Glomerular endothelial cell (primary cell): Measurements from ENCODE around the gene SLF2. TPM values are rescaled to one million over a fixed set of nuclear protein-coding genes. Genes with fewer than 3 reads are reported as not detected.
"Not testable (repeated sequence)": the region's sequence is repeated elsewhere in the genome, so short reads cannot be mapped to it uniquely, and the experiment has no call there.

ENCODE experiments used
- DNase-seq: peaks from one replicate; pipeline ENCODE4 v3.0.0-alpha.2; 2011; ENCODE audit warnings: low read depth, low spot score; ENCODE audit errors: extremely low read depth
- total RNA-seq: library from RNA; depleted of rRNA; stranded (reverse); fragments of >200 nt; gene quantifications from 2 replicates; pipeline ENCODE4 v1.2.3, GENCODE V29; 2015

The SLF2 gene
- total RNA-seq, 1 donor from 2014 or later: 29.5 TPM

DNA sequence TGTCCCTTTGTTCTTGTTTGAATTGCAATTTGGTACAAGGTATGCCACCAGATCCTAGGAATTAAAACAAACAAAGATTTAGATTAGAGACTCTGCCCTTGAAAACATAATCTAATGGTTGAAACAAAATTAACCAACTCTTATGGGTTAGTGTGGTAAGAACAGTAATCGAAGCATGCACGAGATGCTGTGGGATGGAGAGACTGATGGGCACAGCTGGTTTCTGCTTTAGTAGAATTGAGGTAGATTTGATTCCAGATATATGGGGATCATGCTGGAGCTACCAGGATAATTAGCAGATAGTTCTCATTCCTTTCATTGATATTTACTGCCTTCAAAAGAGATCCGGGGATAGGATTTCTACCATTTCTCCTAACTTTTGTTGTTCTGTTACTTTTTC is 36.2 kb downstream of the SLF2 start:
- DNase-seq: no peak

GRCh38 chr10:100960251-100960650 is 47.5 kb downstream of the SLF2 start:
- DNase-seq: no peak

GRCh38 chr10:100962351-100963080 is 49.8 kb downstream of the SLF2 start:
- DNase-seq: no peak

- DNase-seq: no peak
Measured at GRCh38 chr10:100963826-100964225, 51.1 kb downstream of the SLF2 start.

GRCh38 chr10:100965820-100966219 is 53.1 kb downstream of the SLF2 start:
- no peak for DNase-seq

DNA sequence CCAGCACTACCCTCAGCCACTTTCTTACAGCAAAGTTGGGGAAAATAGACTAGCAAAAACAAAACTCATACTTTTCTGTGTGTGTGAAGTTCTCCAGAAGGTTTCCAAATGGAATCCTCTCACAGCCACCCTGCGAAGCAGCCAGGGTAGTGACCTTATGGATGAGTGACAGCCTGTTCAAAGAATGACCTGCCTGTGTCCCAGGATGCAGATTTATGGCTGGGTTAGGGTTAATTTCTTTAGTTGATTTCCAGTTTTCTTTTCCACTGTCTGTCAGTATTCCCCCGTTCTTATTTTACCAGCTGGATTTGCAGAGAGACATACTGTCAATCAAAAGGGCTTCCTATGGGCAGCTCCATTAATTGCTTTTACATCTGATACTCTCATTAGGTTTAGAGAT is 54.1 kb downstream of the SLF2 start:
- DNase-seq: no peak

GRCh38 chr10:100967332-100967731 is 54.6 kb downstream of the SLF2 start:
- DNase-seq: no peak

DNA sequence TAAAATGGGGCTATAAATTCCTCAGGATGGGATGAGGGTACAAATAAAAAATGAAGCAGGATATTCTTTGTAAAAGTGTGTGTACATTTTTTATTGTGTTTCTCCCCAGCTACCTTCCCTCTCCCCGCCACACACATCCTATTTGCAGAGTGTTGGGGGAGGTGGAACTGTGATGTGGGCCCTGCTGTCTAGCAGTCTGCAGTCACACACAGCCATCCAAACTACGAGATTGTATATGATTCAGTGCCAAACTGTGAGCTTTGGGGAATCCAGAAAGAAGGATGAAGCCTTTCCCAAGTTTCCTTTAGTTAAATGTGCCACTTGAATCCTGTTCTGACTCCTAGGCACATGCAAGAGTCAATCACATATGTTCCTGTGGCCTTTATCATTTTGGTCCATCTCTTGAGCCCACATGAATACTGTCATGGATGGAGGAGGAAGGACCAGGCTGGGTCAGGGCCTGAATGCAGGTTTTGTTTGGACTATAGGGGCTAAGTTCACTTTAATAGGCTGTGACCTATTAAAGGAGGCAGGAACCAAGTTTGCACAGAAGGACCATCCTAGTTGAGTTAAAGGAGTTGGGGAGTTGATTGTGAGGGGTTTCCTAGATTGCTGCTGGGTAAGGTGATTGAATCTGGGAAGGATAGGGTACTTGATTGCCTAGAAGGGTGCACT is 55.4 kb downstream of the SLF2 start:
- DNase-seq: no peak

DNA sequence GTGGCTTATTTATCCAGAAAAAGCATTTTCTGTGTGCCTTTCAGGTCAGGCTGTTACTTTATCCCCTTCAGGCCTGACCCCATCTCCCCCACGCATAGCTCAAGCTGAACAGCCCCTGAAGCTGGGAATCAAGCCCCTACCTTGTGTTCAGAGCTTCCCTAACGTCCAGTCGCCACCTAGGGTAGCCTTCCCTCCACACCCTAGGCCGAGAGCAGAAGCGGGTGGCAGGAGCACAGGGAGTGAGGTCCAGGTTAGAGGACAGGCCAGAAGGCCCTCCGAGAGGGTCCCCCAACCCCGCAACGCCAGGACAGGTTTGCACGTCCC is 56.1 kb downstream of the SLF2 start:
- DNase-seq: no peak

DNA sequence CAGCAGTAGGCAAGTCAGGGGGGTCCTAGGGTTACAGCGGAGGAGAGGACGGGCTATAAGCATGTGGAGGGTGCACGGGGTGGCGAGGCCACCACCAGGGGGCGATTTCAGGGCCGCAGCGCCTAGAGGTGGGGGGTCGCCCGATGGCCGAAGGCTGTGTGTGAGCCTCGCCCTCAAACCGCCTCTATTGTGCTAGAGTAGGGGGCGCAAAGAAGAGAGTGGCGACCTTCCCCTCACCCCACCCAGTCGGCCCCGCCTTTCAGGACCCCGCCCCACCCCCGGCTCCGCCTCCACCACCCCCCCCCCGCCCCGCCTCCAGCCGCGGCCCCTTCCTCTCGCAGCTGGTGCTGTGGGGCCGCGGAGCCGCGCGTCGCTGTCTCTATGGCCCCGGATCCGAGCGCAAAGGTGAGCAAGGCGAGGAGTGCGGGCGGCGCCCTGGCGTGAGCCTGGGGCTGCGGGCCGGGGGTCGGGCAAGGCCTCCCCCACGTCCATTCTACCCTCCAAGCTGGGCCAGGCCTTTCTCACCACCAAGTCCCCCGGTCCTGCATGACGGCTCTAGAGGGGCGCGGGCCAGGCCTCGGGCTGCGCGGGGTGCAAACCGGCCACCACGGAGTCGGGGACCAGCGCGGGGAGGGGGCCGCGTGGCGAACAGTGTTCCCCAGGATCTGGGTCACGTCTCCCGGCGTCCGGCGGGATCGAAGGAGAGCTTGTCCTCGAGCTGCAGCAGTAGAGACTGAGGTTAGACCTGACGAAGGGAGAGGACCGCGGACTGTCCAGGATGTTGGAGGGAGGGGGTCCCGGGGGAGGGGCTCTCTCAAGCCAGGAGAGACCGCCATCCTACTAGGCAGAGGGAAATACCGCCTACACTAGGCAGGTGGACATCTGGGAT is 56.7 kb downstream of the SLF2 start, which contains the start of gene SEMA4G:
Gene SEMA4G (plus strand): TSS at position 318 of the 889 bp plus-strand sequence. CDS start 3,409 bp downstream, outside the sequence.
- no peak for DNase-seq

- DNase-seq: no peak
Measured at GRCh38 chr10:100970076-100970913, 57.5 kb downstream of the SLF2 start.

DNA sequence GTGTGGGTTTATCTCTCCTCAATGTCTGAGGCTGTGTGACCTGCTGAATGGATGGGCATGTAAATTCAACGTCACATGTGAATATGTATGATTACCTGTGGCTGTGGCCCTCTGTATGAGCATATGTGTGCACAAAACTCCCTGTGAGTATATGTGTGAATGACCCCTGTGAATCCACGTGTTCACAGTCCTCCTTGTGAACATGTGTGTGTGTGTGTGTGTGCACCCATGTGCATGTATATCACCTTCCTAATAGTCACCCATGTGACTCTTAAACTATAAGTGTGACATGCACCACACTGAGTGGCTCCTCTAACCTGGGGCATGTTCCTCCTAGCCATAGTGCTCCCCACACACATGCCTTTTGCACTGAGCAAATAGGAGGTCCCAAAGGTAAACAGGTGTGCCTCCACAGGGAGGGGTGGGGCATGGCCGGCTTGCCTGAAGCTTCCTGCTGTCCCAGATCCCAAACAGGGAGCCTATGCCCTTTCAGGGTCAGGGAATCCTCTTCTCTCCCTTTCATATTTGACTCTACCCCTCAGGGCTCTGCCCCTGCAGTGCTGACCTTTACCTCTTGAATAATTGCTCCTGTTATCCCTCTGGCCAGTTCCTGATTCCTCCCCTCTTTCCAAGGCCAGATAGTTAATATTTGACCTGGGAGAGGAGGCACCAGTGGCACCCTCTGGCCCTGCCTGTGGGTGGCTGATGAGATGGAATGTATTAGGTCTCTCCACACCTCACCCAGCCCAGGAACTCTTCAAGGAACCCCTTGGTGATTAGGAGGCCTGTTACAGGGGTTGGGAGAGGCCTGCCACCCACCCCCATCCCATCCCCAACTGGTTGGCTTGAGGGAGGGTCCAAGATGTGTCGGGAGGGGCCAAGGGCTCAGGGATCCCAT is 58.4 kb downstream of the SLF2 start:
- no peak for DNase-seq

DNA sequence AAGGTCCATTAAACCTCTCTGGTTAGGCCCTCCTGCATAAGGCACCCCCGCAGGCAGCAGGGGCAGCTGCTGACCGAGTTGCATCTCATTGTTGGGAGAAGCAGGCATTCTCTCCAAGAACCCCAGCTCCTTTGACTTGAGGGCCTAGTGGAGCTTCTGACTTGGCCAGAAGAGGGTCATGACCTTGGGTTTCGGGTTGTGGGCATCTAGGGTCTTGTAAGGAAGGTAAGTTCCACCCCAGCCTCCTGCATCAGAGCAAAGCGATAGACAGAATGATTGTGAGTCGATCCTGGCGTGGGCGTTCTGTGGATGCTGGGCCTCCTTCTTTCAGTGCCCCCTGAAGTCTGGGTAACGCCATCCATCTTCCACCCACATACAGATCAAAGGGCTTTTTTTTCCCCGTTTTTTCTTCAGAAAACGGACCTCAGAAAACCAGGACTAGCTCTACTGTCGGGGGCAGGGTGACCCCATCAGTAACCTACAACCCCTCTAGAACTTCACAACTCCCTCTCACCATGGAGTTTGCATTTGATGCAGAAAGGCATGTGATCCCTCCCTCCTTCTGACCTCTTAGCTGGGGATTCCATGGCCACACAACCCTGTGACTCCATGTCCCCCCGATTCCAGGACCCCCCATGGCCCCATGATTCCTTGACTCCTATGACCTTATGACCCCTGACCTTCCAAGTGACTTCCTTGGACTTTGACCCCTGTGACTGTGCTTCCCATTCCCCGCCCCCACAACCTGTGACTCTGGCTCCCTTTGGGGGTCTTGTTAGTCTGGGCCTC is 59.5 kb downstream of the SLF2 start:
- DNase-seq: no peak

DNA sequence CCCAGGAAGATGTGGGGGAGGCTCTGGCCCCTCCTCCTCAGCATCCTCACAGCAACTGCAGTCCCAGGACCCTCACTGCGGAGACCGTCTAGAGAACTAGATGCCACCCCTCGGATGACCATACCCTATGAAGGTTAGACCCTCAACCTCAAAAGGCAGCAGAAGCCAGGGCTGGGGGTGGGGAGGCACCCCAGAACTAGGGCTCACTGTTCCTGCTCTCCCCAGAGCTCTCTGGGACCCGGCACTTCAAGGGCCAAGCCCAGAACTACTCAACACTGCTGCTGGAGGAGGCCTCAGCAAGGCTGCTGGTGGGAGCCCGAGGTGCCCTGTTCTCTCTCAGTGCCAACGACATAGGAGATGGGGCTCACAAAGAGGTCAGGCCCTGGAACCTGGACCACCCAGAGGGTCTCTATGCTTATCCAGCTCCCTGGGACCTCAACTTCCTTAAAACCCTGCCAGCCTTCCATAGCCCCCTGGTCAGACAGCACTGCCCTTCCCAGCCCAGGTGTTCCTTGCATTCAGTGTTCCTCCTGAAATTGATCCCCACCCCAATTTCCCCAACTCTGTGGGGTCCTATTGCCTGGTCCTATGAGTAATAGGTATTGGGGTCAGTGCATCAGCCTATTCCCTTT is 60.3 kb downstream of the SLF2 start:
- DNase-seq: no peak

GRCh38 chr10:100975397-100975796 is 62.6 kb downstream of the SLF2 start:
- DNase-seq: not testable (repeated sequence)

- DNase-seq: no peak
Measured at GRCh38 chr10:100976906-100977305, 64.1 kb downstream of the SLF2 start.

DNA sequence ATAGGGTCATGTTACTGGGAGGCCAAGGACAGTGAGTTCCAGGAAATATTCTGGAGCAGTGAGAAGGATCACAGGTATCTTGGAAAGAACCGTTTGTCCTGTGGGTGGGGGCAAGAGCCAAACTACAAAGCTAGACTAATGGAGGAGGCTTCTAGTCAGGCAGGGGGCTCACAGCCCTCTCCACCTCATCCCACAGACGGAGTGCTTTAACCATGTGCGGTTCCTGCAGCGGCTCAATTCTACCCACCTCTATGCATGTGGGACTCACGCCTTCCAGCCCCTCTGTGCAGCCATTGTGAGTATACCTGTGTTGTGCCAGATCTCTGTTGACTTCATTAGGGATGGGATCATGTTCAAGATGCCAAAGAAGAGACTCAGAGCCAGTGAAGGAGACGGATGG is 64.7 kb downstream of the SLF2 start:
- no peak for DNase-seq
